ENCODE measurements around the gene FOXP1.

FOXP1 gene

DNA sequence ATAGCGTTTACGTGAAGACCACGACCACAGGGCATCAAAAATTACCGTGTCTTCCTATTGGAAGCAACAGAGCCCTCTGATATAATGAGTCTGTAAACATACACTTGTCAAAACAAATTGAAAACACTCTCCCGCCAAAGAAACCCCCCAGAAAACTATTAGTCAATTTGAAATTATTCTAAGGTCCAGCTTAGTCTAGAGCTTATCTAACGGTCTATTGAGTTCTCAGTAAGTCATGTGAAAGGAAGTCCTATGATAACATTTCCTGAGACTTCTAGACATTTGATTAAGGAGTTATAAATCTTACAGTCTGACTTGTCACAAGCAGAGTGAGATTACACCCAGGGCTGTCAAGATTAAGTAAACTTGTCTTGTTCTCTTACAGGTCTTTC is 356.3 kb downstream of the FOXP1 start:
- DNase-seq = peak in 1 of 2 experiments; percentile 17

DNA sequence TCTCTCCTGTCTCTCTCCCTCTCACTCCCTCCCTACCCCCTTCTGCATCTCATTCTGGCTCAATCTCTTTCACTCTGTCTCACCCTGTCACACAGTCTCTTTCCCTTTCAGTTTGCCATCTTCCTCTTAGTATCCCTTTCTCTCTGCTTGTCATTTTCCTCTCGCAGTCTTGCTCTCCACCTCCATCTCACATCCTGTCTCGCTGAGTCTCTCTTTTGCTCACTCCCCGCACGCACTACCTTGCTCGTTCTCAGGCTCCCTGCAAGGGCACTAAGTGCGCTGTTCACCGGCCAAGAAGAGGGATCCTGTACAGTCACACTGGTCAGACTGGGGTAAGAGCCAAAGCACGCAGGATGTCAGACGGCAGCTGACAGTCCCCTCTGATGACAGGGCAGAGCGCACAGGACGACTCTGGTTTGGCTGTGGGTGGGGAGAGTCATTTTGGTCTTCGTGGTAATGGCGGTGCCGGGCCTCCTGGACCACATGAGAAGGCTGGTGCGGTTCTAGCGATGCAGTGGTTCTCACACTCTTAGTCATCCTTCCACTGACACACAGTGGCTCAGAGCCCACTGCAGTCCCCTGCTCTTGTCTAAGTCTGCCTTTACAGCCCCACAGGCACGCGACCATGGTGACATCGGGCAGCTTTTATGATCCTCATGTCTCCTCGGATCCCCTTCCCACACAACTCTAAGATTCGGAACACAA is 356.8 kb downstream of the FOXP1 start:
- peak in 1 of 2 experiments; percentile 12 for DNase-seq

DNA sequence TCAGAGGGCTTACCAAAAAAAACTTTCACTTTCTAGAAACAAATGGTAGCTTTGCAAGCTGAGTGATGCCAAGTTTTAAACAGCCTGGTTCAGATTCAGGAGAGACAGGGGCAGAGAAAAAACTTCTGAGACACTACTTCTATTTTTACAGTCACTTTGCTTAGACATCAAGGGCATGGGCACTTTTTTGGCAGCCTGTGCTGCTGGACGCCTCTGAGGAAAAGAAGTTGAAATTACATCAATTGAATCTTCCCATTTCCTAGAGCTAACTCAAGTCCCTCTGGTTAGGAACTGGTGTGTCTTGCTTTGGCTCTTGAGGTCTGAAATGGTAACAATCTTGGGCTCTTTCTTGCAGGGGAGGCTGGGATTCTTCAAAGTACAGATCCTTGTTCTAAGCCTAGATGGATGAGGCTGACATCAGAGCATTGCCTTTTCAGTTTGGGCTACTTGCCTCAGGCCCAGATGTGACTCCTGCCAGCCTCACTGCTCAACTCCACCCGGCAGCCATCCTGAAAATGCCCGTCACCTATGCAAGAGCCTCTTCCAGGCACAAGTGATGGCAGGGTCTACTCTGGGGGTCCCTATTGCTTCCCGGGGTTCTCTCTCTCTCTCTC is 357.5 kb downstream of the FOXP1 start:
- no peak for DNase-seq

DNA sequence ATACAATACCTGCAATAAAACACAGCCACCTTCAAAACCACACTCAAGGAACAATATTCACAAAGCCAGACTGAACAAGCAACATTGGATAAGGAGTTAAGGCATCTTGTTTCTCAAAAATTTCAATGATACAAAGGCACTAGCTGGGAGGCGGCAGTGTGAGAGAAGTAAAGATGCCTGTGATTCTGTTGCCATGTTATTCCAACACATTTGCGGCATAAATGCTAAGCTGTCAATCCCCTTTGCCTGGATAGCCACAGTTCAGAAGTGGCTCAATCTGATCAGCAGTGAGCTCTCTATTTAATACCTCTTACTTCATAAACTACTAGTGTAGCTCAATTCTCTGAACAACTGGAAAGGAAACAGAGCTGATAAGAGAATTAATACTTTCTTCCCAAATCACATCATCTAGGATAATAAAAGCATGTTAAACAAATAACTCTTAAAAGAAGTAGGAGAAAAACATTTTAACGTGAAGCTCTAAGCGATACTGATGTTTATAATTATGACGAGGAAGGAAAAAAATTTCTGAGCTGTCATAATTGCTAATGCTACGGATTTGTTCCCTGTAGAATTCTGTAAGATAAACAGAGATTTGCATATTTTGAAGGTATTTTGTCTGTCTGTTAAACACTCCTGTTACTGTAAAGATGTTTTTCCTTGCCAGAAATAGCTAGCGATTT is 358.4 kb downstream of the FOXP1 start:
- no peak for DNase-seq

DNA sequence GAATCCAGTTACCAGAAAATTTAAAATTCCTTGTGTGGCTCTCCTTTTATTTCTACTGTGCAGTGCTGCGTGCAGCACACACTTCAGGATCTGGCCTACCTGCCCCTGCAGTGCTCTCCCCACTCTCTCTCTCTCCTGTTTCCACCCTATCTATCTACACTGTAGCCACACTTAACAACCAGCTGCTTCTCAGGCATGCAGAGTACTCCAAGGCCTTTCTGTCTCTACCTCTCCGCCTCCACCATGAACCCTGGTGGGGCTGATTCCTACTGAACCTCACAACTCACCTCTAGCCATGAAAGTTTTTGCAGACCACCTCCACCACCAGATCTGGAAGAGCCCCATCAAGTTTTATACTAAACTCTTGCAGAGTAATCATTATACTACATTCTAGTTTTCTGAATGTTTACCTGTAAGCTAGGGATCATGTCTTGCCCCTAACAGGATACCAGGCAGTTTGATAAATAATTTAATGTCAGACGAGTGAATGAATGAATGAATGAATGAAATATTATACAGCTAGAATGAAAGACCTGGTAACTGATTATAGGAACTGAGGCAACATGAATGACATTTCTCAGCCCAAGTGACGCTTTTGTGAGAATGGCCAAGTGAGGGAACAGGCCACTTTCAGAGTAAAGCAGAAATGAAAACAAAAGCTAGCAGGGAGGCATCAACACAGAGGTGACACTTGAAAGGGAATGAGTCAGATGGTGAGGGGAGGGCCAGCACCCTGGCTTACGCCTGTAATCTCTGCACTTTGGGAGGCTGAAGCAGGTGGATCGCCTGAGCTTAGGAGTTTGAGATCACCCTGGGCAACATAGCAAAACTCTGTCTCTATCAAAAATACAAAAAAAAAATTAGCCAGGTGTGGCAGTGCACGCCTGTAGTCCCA is 363.5 kb downstream of the FOXP1 start:
- no peak for DNase-seq

DNA sequence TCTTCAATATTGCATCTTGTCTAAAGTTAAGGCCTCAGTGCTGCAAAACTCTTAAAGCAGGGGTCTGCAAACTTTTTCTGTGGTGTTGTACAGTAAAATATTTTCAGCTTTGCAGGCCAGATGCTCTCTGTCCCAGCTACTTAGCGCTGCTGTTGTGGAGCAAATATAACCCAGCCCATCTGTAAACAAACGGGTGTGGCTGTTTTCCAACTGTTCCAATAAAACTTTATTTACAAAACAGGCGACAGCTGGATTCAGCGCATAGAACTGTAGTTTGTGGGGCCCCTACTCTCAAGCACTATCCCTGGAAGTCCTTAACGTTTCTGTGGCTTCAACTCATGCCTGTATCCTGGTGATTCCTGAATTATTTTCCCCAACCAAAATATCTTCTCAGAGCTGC is 365.0 kb downstream of the FOXP1 start:
- DNase-seq = no peak

DNA sequence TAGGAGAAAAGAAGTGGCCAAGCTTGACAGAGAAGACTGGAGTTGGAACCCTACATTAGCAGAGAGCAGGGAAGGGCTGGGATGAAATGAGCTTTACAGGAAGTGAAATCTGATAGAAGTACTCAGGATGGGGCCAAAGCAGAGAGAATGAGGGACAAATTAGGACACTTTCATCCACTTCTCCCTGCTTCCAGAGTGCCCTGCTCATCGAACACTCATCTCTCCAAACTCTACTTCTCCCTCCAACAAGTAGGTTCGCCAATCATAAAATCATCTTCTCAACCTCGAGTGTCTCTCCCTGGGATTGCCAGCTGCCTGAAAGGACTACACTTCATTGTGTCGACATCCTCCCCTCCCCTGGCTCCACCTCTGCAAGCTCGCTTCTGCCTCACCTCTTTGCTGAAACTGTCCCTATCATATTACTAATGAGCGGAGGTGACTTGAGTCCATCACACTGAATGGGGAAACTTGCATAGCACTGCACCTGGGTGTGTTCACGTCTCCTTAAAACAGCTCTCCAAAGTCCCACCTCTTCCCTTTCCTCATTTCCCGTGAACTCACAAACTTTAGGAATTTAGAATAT is 365.8 kb downstream of the FOXP1 start:
- DNase-seq = no peak

DNA sequence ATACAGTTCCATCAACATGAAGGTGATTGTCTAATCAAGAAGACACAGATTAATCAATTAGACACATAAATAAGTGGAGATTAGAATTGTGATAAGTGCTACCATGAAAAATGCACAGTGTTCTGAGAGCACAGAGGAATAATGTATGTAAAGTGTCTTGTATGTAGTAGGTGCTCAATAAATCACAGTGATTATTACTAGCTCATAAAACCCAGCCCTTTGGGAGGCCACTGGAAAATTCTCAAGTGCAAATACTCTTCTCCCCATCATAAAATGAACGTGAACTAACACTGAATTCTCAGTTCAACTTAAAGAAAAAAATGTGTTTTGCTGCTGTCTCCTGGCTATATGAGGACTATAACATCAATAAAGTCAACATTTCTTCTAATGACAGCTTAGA is 368.2 kb downstream of the FOXP1 start:
- DNase-seq = no peak

DNA sequence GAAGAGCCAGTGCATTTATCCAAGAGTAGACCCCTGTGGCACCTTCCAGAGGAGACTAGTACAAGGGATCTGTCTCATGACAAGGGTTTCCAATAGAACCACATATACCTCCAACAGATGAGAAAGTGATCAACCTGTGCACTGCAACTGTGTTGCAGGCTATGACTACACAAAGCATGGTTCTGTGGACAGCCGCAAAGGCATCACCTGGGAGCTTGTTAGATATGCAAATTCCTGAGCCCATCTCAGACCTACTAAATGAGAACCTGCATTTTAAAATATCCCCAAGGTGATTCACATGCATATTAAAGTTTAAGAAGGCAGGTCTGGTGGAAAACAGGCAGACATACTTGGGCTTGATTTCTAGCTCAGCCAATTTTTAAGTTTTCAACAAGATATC is 368.7 kb downstream of the FOXP1 start:
- no peak for DNase-seq

DNA sequence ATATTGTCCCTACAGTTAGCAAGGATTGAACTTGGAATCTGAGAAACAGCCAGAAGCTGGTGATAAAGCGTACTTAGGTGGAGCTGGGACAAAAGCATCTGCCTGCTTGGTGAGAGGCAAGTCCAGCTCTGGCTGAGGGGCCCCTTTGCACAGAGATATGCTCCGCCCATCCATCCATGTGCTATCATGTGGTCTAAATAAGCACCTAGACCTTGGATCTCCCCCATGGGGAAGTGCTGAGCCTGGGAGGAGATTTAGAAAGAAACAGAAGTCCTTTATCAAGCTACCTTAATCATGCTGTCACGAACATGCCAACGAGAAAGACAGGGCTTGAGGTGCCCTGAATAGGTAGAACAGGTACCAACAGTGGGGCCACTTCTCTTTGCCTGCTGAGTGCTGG is 369.5 kb downstream of the FOXP1 start:
- DNase-seq = no peak

DNA sequence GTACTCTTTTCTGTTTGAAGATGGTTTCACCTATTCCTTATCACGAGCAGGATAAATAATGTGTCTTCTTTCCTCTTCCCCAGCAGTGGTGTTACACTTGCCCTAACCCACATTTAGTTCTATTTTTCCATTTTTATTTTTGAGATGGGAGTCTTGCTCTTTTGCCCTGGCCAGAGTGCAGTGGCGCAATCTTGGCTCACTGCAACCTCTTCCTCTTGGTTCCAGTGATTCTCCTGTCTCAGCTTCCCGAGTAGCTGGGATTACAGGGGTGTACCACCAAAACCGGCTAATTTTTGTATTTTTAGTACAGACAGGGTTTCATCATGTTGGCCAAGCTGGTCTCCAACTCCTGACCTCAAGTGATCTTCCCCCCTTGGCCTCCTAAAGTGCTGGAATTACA is 372.4 kb downstream of the FOXP1 start:
- no peak for DNase-seq

DNA sequence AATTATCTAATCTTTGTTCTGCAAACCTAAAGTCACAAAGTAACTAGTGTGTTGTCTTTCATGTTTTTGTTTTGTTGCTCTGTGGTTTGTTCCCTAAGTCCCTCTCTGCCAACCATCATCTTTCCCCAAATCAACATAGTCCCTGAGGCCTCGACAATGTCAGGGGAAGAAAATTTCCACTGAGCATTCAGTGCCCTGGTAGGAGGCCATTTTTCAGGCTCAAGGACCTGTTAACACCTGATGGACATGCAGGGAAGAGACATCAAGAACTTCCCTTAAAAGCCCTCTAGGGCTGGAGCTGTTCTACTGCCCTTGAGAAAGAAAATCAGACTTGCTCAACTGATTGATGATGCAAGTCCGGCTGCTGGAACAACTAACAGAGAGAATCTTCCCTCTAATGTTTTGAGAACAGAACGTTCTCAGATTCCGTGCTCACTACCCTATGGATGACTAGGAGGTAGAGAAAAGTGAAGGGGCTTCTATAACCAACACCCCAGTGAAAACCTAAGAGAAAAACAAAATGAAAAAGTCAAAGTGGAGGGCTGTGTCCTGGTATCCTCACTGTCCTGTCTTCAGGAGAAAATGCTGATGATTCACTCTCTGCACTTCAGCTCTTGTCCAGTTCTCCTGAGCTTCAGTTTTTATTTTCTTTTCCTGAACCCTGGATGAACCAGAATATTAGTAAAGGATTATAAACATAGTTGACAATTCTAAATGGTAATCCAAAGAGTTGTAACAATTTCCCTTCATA is 373.1 kb downstream of the FOXP1 start:
- peak; percentile 72 to 74 for DNase-seq

DNA sequence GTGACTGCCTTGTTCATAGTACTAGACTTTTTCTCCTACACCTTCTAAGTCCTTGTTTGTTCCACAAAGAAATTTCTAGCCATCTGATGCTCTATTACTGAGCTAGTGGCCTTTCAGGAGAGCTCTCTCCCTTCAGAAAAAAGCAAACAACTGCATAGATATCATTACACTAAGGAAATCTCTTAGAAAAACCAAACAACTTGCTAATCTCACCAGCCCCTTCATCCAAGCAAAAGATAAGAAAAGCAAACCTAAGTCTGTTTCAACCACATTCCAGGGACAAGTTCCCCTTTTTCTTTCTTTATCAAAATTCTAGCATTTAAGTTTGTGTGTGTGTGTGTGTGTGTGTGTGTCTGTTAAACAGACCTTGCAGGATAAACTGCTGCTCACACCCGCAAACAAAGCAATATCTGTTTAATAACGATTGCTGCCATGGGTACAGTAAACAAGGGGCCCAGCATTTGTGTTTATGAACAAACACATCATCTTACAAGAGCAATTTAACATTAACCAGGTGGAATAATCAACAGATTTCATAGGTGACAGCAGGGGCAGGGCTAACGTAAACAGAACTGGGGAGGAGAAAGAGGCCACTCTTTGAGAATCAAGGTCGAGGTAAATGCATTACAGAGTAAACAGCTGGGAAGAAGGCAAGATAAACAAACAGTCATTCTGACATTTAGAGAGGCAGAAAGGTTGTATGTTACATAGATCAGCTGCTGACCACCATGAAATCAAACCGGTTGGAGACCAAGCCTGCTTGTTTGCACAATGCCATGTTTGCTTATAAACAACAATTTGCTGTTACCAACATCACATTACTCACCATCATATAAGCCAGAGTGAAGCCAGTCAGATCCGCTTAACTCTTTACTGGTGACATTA is 375.1 kb downstream of the FOXP1 start:
- no peak for DNase-seq

DNA sequence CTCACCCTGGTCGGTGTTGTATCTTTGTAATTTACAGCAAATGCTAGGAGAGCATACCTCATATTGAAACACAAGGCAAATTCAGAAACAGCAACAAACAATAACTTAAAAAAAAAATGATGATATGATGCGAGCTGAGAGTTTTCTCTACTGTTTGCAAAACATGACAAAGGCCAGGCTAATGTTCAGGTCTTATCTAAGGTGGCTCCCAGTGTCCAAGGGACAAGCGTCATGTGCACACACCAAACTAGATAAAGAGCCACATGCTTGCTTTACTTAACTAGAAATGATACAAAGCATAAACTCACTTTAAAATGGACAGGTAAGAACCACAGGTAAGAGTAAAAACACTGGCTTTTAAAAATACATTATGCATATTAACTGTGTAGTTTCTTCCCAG is 375.9 kb downstream of the FOXP1 start:
- no peak for DNase-seq

DNA sequence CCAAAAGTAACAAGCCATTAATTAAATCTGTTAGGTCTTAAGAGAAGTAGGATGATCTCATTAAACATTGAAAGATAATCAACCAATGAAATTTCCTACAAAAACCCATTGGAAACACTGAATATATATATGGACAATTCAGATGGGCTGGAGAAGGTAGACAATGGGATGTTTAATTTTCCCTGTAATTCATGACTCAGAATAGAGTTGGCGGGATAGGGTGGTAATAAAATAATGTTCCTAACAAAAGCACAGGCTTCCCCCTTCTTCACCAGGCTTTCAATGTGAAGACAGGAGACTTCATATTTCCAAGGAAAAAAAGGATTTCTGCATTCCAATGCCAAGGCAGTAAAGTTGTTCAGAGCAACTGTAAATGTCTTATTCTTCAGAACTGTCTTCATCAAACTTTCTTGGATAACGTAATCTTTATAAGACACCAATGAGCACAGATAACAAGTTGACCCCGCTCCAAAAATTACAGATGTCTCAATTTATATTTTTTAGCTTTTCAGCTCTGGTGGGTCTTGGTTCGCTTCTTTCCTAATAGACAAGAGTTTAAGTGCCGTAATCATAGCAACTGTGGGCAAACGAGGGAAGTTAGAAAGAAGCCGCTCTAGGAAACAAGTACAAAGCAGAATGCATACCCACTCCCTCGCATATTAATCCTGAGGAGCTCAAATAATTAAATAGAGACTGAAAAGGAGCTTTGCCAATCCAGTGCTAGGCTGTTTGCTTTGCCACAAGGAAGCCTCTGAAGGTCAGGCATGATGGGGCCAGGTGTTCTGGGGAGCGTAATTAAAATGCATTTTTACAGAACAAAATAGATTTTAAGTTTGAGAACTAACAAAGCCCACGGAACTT is 377.0 kb downstream of the FOXP1 start:
- no peak for DNase-seq

DNA sequence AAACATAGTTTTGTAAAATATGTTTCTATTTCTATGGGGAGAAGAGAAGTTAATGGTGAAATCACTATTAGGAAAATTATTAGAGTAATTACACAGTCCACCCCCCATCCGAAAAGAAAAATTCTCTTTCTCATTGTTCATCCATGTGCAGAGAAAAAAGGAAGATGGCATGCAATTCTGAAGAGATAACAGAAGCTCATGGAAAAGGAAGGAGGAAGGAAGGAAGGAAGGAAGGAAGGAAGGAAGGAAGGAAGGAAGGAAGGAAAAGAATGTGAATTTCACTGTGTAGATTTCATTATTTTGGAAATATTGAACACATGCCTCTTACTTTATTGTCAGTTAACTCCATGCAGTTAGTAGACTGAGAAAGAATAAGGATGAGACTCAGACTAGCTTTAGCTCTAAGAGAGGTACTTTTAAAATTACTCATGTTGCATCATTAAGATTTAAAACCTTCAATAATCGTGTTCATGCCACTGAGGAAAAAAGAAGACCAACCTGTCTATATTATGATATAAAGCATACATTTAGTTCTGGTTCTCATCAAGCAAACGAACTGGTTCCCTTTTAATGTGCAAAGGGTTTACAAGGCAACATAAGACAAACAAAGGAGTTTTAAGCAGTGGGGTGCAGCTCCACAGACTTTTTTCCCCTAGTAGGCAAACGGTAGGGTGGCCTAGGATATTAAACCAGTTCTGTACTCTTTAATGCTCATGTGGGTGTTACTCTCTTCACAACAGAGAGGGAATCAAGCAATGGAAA is 379.6 kb downstream of the FOXP1 start:
- no peak for DNase-seq

DNA sequence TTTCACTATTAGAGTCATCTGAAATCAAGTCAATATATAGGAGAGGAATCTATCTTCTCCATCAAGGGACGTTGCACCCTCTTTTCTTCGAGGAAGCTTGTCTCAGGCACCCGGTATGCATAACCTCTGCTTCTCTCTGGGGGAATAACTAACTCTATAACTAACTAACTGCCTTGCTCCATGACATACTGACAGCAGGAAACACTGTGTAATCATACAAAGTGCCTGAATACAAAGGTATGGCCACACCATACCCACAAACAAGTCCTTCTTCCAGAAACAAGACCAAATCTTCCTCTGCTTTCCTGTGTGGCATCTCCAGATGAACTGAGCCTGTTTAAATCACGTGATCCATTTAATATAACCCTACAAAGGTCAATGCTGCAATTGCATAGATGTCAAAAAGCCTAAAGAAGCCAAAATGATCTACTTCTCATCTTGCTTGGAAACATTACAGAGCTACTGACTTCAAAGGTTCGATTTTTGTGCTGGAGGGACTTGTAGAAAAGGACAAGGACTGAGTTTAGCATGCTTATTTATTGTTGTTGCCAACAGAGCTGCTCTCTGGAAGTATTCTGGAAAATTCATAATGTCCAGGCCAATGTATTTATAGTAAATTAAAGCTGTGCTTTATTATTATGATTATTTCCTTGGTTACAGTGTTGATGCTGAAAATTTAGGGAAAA is 380.5 kb downstream of the FOXP1 start:
- DNase-seq = no peak

DNA sequence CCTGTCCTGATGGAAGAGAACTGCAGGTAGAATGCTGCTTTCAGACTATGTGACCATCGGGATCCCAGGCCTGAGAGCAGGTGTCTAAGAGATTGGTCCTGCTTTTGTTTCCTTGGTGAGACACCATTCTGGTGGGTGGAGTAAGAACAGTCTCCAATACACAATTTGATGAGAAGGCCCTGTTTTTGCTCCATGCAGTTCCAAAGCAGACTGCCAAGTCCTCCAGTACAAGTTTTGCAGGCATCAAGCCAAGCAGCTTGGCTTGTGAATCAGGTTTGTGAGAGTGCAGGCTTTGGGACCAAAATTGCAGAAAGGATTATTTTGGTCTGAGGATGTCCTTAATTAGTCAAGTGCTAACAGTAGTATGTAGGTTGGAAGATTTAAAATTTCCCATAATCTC is 381.6 kb downstream of the FOXP1 start:
- no peak for DNase-seq
